Lower lobe of right lung (tissue), 2 donors: ENCODE measurements around the gene ATXN7L1. TPM values are rescaled to one million over a fixed set of nuclear protein-coding genes. Genes with fewer than 3 reads are reported as not detected.

Source experiments
- ATAC-seq, 2 donors: fragments of 200-7000 bp; cut with Tn5 transposase; one replicate each; pipeline ENCODE4 v1.9.1; 2020 to 2022; ENCODE audit warnings: mild to moderate bottlenecking in 2 of 2, moderate library complexity in 2 of 2
- DNase-seq: peaks from one replicate; pipeline ENCODE4 v3.0.0-alpha.2; 2020
- H3K27ac ChIP-seq: fragments of 200-600 bp; one replicate; pipeline ENCODE4 v1.8.0; 2022
- H3K27me3 ChIP-seq: fragments of 200-600 bp; one replicate; pipeline ENCODE4 v1.8.0; 2022; ENCODE audit warnings: low read depth
- H3K36me3 ChIP-seq: fragments of 200-600 bp; one replicate; pipeline ENCODE4 v1.8.0; 2022; ENCODE audit warnings: mild to moderate bottlenecking
- H3K4me1 ChIP-seq: fragments of 200-600 bp; one replicate; pipeline ENCODE4 v1.8.0; 2022
- H3K4me3 ChIP-seq: fragments of 200-600 bp; one replicate; pipeline ENCODE4 v1.8.0; 2022; ENCODE audit warnings: mild to moderate bottlenecking
- H3K9me3 ChIP-seq: fragments of 200-600 bp; one replicate; pipeline ENCODE4 v1.8.0; 2022
- CTCF ChIP-seq: fragments of 200-600 bp; IDR thresholded peaks from one replicate; pipeline ENCODE4 v1.8.0; 2022; ENCODE audit warnings: antibody characterized with exemption, mild to moderate bottlenecking
- intact Hi-C: fragments of 100-400 bp; cut with DNase I; formaldehyde crosslinking; loops from one replicate; pipeline ENCODE4 v1.11.0; 2022
- total RNA-seq: library from RNA; stranded (reverse); fragmentation: NEBNext Ultra II Directional; extraction: Animal tissue kit (Norgen Biotek cat#: 25700); gene quantifications from one replicate; pipeline ENCODE4 v1.2.1, GENCODE V29; 2021
- donor health status: DM: no; HTN: yes; CAD: no; lungs with severe emphysema.

Gene ATXN7L1
- total RNA-seq, 1 donor from 2014 or later: 17.7 TPM

DNA sequence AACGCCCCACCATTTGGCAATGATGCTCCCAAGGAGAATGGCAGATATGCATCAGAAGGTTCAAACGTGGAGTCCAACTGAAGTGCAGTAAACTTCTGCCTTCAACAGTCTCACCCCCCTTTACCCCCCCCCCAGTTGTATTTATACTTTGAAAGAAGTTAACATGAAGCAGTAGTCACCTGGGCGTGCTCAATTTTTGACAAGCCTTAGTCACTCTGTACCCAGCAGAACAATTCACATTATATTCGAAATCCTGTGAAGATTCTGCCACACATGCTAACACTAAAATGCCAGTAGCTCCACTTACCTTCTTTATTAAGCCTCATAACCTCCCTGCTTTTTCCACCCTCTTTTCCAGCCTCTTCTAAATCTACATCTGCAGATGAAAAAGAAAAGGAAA lies 894 bp downstream of the ATXN7L1 start:
- no peaks in the 10 kb centered on the region for H3K9me3 ChIP-seq
- peaks cover 25% of the 10 kb centered on the region for H3K4me1 ChIP-seq
- no peaks in the 10 kb centered on the region for H3K27me3 ChIP-seq
- H3K36me3 ChIP-seq: no peaks in the 10 kb centered on the region
- no peak for TF ChIP-seq CTCF
- H3K4me3 ChIP-seq: peak overlapping the region; percentile 80
- intact Hi-C loops: no loop called here
- peak overlapping the region; percentile 87 for H3K27ac ChIP-seq
- DNase-seq (no peak), ATAC-seq (no peak)

DNA sequence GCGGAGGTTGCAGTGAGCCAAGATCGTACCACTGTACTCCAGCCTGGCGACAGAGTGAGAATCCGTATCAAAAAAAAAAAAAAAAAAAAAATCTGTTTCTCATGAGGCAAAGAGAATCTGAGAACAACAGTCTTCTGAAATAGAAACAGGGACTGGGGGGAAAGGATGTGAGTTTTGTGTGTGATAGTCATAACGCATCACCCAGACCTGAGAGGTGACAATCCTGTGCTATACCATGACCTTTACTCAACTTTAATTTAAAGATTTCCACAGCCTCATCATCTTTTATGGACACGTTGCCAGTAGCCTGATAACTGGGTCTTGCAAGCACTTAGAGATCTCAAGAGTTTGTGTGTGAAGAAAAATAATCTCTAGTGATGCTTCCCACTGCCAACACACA lies 2.3 kb downstream of the ATXN7L1 start:
- DNase-seq: no peak
- no peak for TF ChIP-seq CTCF
- H3K27me3 ChIP-seq: no peaks in the 10 kb centered on the region
- no peak overlapping the region for H3K4me3 ChIP-seq
- ATAC-seq: no peak
- H3K36me3 ChIP-seq: no peaks in the 10 kb centered on the region
- H3K27ac ChIP-seq: no peak overlapping the region
- peaks cover 25% of the 10 kb centered on the region for H3K4me1 ChIP-seq
- intact Hi-C loops: no loop called here
- no peaks in the 10 kb centered on the region for H3K9me3 ChIP-seq

DNA sequence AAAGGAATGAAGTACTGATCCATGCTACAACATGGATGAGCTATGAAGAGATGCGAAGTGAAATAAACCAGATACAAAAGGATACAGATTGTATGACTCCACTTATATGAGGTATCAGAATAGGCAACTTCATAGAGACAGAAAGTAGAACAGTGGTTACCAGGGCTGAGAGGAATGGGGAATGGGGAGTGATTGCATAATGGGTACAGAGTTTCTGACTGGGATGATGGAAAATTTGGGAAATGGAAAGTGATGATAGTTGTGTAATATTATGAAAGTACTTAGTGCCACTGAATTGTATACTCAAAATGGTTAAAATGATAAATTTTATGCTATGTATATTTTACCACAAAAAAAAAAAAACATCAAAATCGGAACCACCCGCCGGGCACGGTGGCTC lies 3.9 kb downstream of the ATXN7L1 start:
- ATAC-seq (no peak), DNase-seq (no peak)
- intact Hi-C loops: no loop called here
- H3K27me3 ChIP-seq: no peaks in the 10 kb centered on the region
- no peak for TF ChIP-seq CTCF
- H3K9me3 ChIP-seq: no peaks in the 10 kb centered on the region
- no peak overlapping the region for H3K4me3 ChIP-seq
- no peak overlapping the region for H3K27ac ChIP-seq
- H3K36me3 ChIP-seq: peaks cover 4% of the 10 kb centered on the region
- H3K4me1 ChIP-seq: peaks cover 21% of the 10 kb centered on the region

- DNase-seq (no peak), ATAC-seq (no peak)
- H3K36me3 ChIP-seq: peaks cover 6% of the 10 kb centered on the region
- no peaks in the 10 kb centered on the region for H3K9me3 ChIP-seq
- TF ChIP-seq CTCF: no peak
- intact Hi-C loops: no loop called here
- H3K27ac ChIP-seq: no peak overlapping the region
- no peaks in the 10 kb centered on the region for H3K27me3 ChIP-seq
- peaks cover 14% of the 10 kb centered on the region for H3K4me1 ChIP-seq
- no peak overlapping the region for H3K4me3 ChIP-seq
These were observed 5.3 kb downstream of the ATXN7L1 start for GRCh38 chr7:105871142-105871541.

- Histone ChIP-seq H3K4me3 (no peak overlapping the region), H3K27me3 (no peaks in the 10 kb centered on the region), H3K9me3 (no peaks in the 10 kb centered on the region), H3K4me1 (no peaks in the 10 kb centered on the region), H3K36me3 (peaks cover 6% of the 10 kb centered on the region), H3K27ac (no peak overlapping the region)
- ATAC-seq (peak; percentile 74 to 87), DNase-seq (no peak)
- intact Hi-C loops: no loop called here
- TF ChIP-seq CTCF: no peak
These were observed 10.1 kb downstream of the ATXN7L1 start for GRCh38 chr7:105866102-105866801.
